GM21786 (cell line): Measurements from ENCODE around the gene TRIP13.
"Not testable (repeated sequence)": the region's sequence is repeated elsewhere in the genome, so short reads cannot be mapped to it uniquely, and the experiment has no call there.

Source experiments
- ATAC-seq: cut with Tn5 transposase; IDR thresholded peaks from one replicate; pipeline ENCODE4 v1.9.1; 2021; ENCODE audit not compliant: unreplicated experiment

Gene TRIP13

GRCh38 chr5:889075-889710 is 3.5 kb upstream of the TRIP13 start:
- no peak for ATAC-seq

GRCh38 chr5:891117-891836 is 1.4 kb upstream of the TRIP13 start:
- ATAC-seq: no peak

GRCh38 chr5:891837-892393 is 769 bp upstream of the TRIP13 start:
- no peak for ATAC-seq

- ATAC-seq: no peak
Measured at GRCh38 chr5:893137-893506, 438 bp downstream of the TRIP13 start.

- ATAC-seq: no peak
Measured at GRCh38 chr5:893711-894110, 1.0 kb downstream of the TRIP13 start.

- no peak for ATAC-seq
Measured at GRCh38 chr5:900781-901180, 8.1 kb downstream of the TRIP13 start.

- no peak for ATAC-seq
Measured at GRCh38 chr5:902129-902916, 9.6 kb downstream of the TRIP13 start.

GRCh38 chr5:903756-904096 is 11.0 kb downstream of the TRIP13 start:
- no peak for ATAC-seq

- no peak for ATAC-seq
Measured at GRCh38 chr5:905139-905642, 12.5 kb downstream of the TRIP13 start.

GRCh38 chr5:907366-907910 is 14.8 kb downstream of the TRIP13 start:
- no peak for ATAC-seq

- no peak for ATAC-seq
Measured at GRCh38 chr5:908172-908571, 15.5 kb downstream of the TRIP13 start.

- ATAC-seq: no peak
Measured at GRCh38 chr5:909086-909485, 16.4 kb downstream of the TRIP13 start.

- ATAC-seq: no peak
Measured at GRCh38 chr5:909994-910768, 17.5 kb downstream of the TRIP13 start.

GRCh38 chr5:910769-911160 is 18.1 kb downstream of the TRIP13 start:
- no peak for ATAC-seq

- no peak for ATAC-seq
Measured at GRCh38 chr5:911601-912000, 18.9 kb downstream of the TRIP13 start.

GRCh38 chr5:912280-913091 is 19.8 kb downstream of the TRIP13 start:
- ATAC-seq: no peak

- no peak for ATAC-seq
Measured at GRCh38 chr5:914174-914573, 21.5 kb downstream of the TRIP13 start.

GRCh38 chr5:914612-915011 is 21.9 kb downstream of the TRIP13 start:
- ATAC-seq: no peak

GRCh38 chr5:915346-915745 is 22.7 kb downstream of the TRIP13 start:
- ATAC-seq: not testable (repeated sequence)

GRCh38 chr5:915946-916345 is 23.3 kb downstream of the TRIP13 start:
- no peak for ATAC-seq
